HPDE6-E6E7 (cell line): Measurements from ENCODE around the gene PRKCD.
A peak's percentile ranks its signal among the peaks of the same experiment; 100 is the strongest.

Experiments used
- DNase-seq: peaks from one replicate; pipeline ENCODE4 v3.0.0; 2011; ENCODE audit warnings: missing footprints; ENCODE audit errors: extremely low spot score

The PRKCD gene

DNA sequence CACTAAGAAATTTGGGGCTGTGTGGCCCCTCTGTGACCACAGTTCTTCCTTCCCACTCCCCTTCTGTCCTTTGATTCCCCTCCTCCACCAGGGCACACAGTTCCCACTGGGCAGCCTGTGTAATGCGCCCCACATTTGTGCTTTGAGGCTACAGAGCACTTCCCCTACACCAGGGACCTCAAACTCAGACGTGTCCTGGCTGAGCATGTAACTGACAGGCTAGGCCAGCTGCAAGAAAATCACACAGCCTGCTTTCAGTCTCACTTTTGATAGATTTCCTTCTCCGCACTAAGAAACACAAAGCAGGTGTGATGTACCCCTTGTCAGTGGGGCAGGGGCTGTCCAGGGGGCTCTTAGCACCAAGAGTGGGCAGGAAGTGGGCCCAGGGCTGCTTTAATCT lies 29.6 kb downstream of the PRKCD start:
- no peak for DNase-seq

DNA sequence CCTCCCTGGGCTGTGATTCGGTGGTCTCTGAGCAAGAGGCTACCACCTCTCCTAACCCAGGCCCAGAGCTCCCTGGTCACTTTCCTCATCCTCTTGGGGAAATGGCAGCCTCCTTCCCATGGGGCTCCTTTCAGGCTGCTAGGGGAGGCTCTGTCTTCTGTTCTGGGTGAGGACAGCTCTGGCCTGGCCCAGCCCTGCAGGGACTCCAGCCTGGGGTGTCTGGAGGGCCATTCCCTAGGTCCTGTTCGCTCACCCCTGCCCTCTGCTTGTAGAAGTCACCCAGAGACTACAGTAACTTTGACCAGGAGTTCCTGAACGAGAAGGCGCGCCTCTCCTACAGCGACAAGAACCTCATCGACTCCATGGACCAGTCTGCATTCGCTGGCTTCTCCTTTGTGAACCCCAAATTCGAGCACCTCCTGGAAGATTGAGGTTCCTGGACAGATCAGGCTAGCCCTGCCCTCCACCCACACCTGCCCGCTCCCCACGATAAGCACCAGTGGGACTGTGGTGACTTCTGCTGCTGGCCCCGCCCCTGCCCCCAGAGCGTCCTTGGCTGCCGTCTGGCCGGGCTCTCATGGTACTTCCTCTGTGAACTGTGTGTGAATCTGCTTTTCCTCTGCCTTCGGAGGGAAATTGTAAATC lies 30.9 kb downstream of the PRKCD start:
- no peak for DNase-seq

DNA sequence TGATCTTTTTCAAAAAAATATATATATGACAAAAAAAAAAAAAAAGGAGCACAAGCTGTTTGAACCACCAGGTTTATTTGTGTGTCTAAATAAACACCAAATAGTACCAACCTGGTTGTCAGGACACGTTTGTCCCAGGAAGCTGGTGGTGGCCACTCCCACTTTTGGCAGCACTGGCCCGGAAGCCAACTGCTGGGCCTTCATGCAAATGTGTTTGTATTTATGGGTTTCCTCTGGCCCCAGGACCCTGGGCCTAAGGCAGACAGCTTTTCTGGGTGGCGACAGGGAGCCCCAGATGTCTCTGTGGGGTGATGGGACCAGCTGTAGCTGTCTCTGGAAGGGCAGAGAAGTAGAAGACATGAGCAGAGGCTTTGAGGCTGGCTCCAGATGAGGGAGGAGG lies 31.6 kb downstream of the PRKCD start:
- DNase-seq: peak; percentile 4

DNA sequence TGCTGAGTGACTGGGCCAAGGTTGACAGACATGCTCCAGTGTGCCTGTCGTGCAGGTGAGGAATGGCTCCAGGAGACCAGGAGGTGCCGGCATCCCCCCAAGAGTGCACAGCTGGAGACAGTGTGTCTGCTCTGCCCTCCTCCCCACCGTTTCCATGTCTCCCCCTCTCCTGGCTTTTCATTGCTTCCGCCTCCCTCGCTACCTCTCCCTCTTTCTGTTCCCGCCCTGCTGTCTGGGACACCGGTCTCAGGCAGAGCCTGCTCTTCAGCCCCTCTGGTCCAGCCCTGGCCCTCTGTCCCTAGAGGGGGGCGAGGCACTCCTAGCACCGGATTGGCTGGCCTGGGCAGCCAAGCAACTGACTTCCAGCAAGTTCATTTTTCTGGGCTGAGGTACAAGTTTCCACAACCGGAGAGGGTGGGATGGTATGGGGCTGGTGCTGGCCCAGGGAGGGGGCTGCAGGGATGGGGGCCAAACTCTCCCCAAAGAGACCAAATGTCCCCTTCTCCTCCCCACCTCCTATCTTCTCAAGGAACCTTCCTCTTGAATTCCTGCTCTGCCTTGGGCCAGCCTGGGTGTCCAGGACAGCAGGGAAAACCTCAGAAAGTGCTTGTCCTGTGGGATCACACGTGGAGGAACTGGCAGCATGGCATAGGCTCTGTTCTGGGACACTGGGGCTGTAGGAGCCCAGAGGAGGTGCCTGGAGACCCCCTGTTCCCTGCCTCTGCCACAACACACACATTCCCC lies 32.6 kb downstream of the PRKCD start:
- no peak for DNase-seq

DNA sequence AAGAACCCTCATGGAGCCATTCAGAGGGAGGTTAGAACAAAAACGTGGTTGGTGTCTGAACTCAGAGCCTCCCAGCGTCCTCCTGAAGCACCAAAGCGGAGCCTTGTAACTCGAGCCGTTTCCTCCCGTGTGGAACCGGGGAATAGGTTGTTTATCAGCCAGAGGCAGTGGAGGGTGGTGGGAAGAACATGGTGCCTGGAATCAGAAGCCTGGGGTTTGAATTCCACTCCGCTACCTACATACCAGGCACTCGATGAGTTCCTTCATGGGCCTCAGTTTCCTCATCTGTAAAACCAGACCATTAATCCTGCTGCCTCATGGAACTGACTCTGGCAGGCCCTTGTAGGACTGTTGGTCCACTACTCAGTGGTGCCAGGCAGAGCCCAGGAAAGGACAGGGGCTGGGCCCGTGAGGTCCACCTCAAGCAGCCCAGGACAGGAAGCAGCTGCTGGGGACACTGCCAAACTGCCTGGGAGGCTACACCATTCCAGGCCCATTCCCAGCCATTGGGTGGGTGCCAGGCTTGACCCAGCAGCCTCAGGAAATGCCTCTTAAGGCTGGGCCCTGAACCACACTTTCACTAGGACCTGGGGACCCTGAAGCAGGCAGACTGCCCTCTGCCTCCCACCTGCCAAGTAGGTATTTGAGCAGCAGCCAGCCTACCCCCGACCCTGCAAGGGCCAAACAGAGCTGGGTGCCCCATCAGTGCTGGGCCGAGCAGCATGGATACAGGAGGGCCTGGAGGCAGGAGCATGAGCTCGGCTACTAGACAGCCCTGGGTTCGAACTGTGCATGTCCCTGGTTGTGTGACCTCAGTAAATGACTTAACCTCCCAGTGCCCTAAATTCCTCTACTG lies 33.4 kb downstream of the PRKCD start:
- no peak for DNase-seq

GRCh38 chr3:53195066-53195450 lies 34.0 kb downstream of the PRKCD start:
- DNase-seq: no peak

DNA sequence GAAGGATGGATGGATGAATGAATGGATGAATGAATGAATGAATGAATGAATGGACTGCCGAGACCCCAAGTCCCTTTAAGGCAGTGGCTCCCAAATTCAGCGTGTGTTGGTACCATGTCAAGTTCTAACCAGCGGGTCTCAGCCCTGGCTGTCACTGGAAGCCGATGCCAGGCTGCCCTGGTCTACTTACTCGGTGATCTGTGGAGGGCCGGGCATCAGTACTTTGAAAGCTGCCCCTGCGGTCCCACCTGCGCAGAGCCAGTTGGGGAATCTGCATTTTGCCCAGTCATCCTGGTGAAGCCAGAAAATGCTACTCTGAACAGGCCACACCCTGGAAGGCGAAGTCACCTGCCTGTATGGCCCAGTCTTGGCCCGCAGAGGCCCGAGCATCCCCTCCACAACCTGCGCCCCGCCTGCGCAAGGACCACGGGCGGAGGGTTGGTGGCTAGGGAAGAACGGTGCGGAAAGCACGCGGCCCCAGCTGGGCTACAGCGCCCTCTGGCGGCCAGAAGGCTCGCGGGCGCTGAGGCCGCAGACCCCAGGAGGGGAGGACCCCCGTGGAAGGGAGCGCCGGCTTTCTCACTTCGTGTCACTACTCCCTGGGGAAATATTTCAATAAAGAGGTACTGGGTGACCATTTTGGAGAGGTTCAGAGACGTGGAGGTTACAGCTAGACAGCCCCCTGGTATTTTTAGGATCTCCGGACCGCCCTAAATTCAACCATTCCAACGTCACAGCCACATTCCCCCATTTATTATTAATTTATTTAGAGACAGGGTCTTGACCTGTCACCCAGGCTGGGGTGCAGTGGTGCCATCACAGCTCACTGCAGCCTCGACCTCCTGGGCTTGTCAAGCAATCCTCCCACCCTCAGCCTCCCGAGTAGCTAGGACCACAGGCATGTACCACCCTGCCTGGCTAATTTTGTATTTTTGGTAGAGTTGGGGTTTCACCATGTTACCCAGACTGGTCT lies 34.9 kb downstream of the PRKCD start:
- DNase-seq: peak; percentile 16

- no peak for DNase-seq
Observed at GRCh38 chr3:53196575-53197407, 35.8 kb downstream of the PRKCD start.

- DNase-seq: no peak
Observed at GRCh38 chr3:53198256-53198977, 37.4 kb downstream of the PRKCD start.

DNA sequence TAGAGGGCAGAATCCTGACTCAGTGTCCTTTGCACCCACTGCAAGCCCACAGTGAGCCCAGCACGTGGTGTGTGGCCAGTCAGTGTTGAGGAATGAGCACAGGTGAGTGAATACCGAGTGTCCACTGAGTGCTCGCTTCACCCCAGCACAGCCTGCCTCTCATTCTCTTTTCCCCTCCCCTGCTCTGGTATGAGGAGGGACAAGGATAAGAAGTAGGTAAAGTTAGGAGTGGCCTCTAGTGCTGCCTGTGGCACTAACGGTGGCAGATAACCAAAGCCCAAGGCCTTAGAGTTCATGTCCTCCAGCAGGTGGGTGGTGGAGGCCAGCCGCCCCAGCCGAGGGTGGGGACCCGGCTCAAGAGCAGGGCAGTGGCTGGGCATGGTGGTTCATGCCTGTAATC lies 38.0 kb downstream of the PRKCD start:
- no peak for DNase-seq

- no peak for DNase-seq
Observed at GRCh38 chr3:53199834-53200233, 38.8 kb downstream of the PRKCD start.

- DNase-seq: no peak
Observed at GRCh38 chr3:53200501-53201498, 39.8 kb downstream of the PRKCD start.

DNA sequence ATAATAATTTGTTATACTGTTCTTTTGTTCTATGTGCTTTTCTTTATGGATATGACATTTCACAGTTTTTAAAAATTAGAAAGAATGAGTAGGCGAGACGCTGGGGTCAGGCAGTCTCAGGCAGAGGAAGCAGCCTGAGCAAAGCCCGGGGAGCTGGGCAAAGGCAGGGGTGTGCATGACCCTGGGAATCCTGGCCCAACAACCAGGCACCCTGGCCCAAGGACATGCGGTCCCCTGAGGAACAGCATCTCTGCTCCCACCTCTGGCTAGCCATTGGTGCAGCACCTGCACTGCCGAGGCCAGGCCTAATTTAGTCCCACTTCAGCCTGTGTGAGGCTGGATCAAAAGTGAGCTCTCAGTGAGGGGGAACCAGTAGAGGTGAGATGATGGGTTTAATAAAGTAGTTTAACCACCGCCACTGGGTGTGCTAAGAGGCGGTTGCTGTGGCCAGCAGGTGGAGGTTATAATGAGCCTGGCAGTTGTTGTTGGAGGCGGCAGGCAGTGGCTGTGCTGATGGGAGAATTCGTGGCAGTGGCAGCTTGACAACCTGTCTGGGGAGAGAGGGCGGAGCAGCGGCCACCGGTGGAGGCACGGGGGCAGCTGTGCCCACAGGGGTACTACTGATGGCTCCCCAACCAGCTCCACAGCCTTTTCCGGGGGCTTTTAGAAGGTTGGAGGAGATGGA lies 41.5 kb downstream of the PRKCD start:
- DNase-seq: no peak

GRCh38 chr3:53211706-53212702 lies 51.0 kb downstream of the PRKCD start:
- DNase-seq: no peak

- no peak for DNase-seq
Observed at GRCh38 chr3:53213276-53213675, 52.3 kb downstream of the PRKCD start.

DNA sequence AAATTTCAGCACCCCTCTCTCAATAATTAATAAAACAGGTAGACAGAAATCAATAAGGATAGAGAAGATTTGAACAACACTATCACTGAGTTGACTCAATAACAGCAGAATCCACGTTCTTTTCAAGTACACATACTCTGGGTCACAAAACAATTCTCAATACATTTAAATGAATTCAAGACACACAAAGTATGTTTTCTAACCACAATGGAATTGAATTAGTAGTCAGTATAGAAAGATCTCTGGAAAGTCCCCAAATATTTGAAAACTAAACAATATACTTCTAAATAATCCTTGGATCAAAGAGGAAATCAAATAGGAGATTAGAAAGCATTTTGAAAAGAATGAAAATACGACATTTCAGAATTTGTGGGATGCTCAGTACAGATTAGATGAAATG lies 54.8 kb downstream of the PRKCD start:
- no peak for DNase-seq

- no peak for DNase-seq
Observed at GRCh38 chr3:53216723-53217122, 55.7 kb downstream of the PRKCD start.
